ENCODE results near the gene SEMA4G.

DNA sequence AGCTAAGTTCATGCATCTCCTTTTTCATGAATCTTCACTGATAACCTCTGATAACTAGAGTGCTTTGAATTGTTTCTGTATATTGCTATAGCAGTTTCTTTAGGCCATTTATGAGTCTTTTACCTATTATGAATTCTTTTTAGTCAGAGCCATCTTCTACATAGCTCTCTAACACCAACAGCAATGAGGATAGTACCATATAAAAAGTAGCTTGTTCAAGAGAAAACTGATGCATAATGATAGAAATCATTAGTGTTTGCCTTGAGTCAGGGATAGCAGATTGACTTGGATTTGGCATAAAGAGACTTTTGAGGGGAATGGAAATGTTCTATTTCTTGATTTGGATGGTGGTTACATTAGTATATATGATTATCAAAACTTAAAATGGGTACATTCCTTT lies 25.8 kb upstream of the SEMA4G start:
- TF ChIP-seq, protein P1, sequence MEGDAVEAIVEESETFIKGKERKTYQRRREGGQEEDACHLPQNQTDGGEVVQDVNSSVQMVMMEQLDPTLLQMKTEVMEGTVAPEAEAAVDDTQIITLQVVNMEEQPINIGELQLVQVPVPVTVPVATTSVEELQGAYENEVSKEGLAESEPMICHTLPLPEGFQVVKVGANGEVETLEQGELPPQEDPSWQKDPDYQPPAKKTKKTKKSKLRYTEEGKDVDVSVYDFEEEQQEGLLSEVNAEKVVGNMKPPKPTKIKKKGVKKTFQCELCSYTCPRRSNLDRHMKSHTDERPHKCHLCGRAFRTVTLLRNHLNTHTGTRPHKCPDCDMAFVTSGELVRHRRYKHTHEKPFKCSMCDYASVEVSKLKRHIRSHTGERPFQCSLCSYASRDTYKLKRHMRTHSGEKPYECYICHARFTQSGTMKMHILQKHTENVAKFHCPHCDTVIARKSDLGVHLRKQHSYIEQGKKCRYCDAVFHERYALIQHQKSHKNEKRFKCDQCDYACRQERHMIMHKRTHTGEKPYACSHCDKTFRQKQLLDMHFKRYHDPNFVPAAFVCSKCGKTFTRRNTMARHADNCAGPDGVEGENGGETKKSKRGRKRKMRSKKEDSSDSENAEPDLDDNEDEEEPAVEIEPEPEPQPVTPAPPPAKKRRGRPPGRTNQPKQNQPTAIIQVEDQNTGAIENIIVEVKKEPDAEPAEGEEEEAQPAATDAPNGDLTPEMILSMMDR (conservative IDR thresholded peaks at IDR 0.05): no peak
- TF ChIP-seq EZH2 (IDR thresholded peaks at IDR 0.05; ENCODE audit: low read depth): no peak

Data from PC-9 (cell line).